Natural killer cell (primary cell): ENCODE data around the gene TMED10. TPM values are rescaled to one million over a fixed set of nuclear protein-coding genes. Genes with fewer than 3 reads are reported as not detected.

ENCODE experiments used
- ATAC-seq, 3 donors: fragments of 150-1000 bp in 2 of 3; fragments of 200-7000 bp in 1 of 3; cut with Tn5 transposase; 1 replicate in 1 of 3; 2 replicates in 2 of 3; pipeline ENCODE4 v1.10.0; 2021; ENCODE audit warnings: mild to moderate bottlenecking in 2 of 3, moderate library complexity in 2 of 3
- DNase-seq, 2 donors: peaks; one replicate each; pipeline versions ENCODE4 v3.0.0 to v3.0.0-alpha.2; 2013 to 2021; ENCODE audit warnings: mixed read lengths in 1 of 2
- H3K27ac ChIP-seq: one replicate; pipeline ENCODE4 v1.5.1; 2013; ENCODE audit warnings: mild to moderate bottlenecking, low read length
- H3K27me3 ChIP-seq: one replicate; pipeline ENCODE4 v1.6.1; 2013; ENCODE audit warnings: low read length; ENCODE audit not compliant: control insufficient read depth, insufficient read depth
- H3K36me3 ChIP-seq: one replicate; pipeline ENCODE4 v1.6.1; 2013; ENCODE audit warnings: low read length; ENCODE audit not compliant: control insufficient read depth, insufficient read depth
- H3K4me1 ChIP-seq: one replicate; pipeline ENCODE4 v1.6.1; 2013; ENCODE audit warnings: low read length; ENCODE audit not compliant: control insufficient read depth, insufficient read depth
- H3K4me3 ChIP-seq: one replicate; pipeline ENCODE4 v1.5.1; 2013; ENCODE audit warnings: low read length
- H3K9me3 ChIP-seq: one replicate; pipeline ENCODE4 v1.6.1; 2013; ENCODE audit warnings: low read length; ENCODE audit not compliant: control insufficient read depth, insufficient read depth
- H3K27ac Mint-ChIP-seq, 2 donors: one replicate each; pipeline ENCODE4 v1.8.0; 2022; ENCODE audit warnings: mild to moderate bottlenecking in 2 of 2, mixed read lengths in 2 of 2, moderate library complexity in 1 of 2
- H3K27me3 Mint-ChIP-seq, 2 donors: one replicate each; pipeline ENCODE4 v1.8.0; 2022; ENCODE audit warnings: low read depth in 2 of 2, mixed read lengths in 2 of 2
- H3K36me3 Mint-ChIP-seq: one replicate; pipeline ENCODE4 v1.8.0; 2022; ENCODE audit warnings: mixed read lengths
- H3K4me1 Mint-ChIP-seq, 2 donors: one replicate each; pipeline ENCODE4 v1.8.0; 2022; ENCODE audit warnings: mixed read lengths in 2 of 2
- H3K4me3 Mint-ChIP-seq: one replicate; pipeline ENCODE4 v1.8.0; 2022; ENCODE audit warnings: mild to moderate bottlenecking, moderate library complexity, mixed read lengths
- H3K9me3 Mint-ChIP-seq, 2 donors: one replicate each; pipeline ENCODE4 v1.8.0; 2022; ENCODE audit warnings: mixed read lengths in 2 of 2
- WGBS: methylation state at CpG from one replicate; pipeline ENCODE4 v1.1.7; 2013; ENCODE audit warnings: missing lambda C conversion rate; ENCODE audit not compliant: insufficient coverage; 5-methylcytosine and 5-hydroxymethylcytosine counted together
- intact Hi-C: fragments of 100-400 bp; cut with micrococcal nuclease; formaldehyde crosslinking; loops from one replicate; pipeline ENCODE4 v1.14.2; 2022
- total RNA-seq, 4 donors: library from RNA; stranded (reverse); fragments of 120-200 nt in 1 of 4; gene quantifications; one replicate each; pipeline versions ENCODE4 v1.2.3 to v1.2.4, GENCODE V29; 2013 to 2022
- TF ChIP-seq, protein P1 (sequence below): fragments of 200-600 bp; IDR thresholded peaks from one replicate; pipeline ENCODE4 v1.8.0; 2022; ENCODE audit warnings: antibody characterized with exemption

TMED10 gene
- total RNA-seq, 3 donors from 2014 or later (not counting 1 experiment from before 2014, with no cell fraction given) = 216 to 244 (median 231) TPM

DNA sequence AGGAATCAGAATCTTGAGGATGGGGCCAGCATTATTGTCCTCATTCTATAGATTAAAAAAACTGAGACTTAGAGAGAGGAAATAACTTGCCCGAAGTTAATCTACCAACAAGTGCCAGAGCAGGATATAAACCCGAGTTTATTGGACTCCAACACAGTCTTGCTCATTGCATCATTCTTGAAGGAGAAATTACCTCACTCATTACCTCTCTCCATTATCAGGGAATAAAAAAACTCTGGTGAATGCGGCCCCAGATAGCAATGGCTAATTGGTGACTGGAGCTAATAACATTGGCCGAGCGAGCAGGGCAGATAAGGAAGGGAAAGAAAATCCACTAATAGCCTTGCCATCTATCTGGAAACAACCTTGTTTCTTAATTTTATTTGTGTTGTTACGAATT lies 24.7 kb upstream of the TMED10 start:
- intact Hi-C loops = no loop called here
- Mint-ChIP-seq H3K4me1 (peaks cover 26 to 27% of the 10 kb centered on the region in 2 donors), H3K27ac (no peak overlapping the region), H3K36me3 (no peaks in the 10 kb centered on the region), H3K27me3 (no peaks in the 10 kb centered on the region), H3K9me3 (no peaks in the 10 kb centered on the region), H3K4me3 (no peak overlapping the region)
- H3K27ac ChIP-seq = no peak overlapping the region
- TF ChIP-seq, protein P1, sequence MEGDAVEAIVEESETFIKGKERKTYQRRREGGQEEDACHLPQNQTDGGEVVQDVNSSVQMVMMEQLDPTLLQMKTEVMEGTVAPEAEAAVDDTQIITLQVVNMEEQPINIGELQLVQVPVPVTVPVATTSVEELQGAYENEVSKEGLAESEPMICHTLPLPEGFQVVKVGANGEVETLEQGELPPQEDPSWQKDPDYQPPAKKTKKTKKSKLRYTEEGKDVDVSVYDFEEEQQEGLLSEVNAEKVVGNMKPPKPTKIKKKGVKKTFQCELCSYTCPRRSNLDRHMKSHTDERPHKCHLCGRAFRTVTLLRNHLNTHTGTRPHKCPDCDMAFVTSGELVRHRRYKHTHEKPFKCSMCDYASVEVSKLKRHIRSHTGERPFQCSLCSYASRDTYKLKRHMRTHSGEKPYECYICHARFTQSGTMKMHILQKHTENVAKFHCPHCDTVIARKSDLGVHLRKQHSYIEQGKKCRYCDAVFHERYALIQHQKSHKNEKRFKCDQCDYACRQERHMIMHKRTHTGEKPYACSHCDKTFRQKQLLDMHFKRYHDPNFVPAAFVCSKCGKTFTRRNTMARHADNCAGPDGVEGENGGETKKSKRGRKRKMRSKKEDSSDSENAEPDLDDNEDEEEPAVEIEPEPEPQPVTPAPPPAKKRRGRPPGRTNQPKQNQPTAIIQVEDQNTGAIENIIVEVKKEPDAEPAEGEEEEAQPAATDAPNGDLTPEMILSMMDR = no peak
- H3K4me3 ChIP-seq = no peak overlapping the region
- no peaks in the 10 kb centered on the region for H3K36me3 ChIP-seq
- peaks cover 18% of the 10 kb centered on the region for H3K4me1 ChIP-seq
- H3K9me3 ChIP-seq = no peaks in the 10 kb centered on the region
- ATAC-seq (no peak), DNase-seq (no peak)
- H3K27me3 ChIP-seq = no peaks in the 10 kb centered on the region
- WGBS = 90% methylated on average over 5 of the region's 6 CpGs

DNA sequence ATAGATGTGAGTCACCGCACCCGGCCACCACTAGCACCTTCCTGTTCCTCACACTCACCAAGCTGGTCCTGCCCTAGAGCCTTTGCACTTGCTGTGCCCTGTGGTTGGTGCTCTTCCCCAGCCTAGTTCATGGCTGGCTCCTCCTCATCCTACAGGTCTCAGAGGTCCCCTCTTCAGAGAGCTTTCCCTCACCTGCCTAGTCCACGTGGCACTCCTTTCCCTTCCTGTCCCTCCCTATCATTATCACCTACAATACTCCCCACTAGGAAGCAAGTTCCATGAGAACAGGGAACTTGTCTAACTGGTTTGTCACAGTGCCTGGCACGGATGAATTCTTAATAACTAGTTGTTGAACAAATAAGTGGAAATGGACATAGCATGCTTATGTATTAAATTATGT lies 24.0 kb upstream of the TMED10 start:
- Histone ChIP-seq H3K9me3 (no peaks in the 10 kb centered on the region), H3K27ac (no peak overlapping the region), H3K27me3 (no peaks in the 10 kb centered on the region), H3K4me3 (no peak overlapping the region), H3K4me1 (peaks cover 14% of the 10 kb centered on the region), H3K36me3 (no peaks in the 10 kb centered on the region)
- Mint-ChIP-seq H3K27ac (no peak overlapping the region), H3K27me3 (no peaks in the 10 kb centered on the region), H3K9me3 (no peaks in the 10 kb centered on the region), H3K36me3 (no peaks in the 10 kb centered on the region), H3K4me1 (peaks cover 22% of the 10 kb centered on the region in 2 donors), H3K4me3 (no peak overlapping the region)
- no peak for ATAC-seq
- DNase-seq = no peak
- 77% methylated on average over 4 of the region's 4 CpGs for WGBS
- intact Hi-C loops = no loop called here
- TF ChIP-seq, protein P1 = no peak

DNA sequence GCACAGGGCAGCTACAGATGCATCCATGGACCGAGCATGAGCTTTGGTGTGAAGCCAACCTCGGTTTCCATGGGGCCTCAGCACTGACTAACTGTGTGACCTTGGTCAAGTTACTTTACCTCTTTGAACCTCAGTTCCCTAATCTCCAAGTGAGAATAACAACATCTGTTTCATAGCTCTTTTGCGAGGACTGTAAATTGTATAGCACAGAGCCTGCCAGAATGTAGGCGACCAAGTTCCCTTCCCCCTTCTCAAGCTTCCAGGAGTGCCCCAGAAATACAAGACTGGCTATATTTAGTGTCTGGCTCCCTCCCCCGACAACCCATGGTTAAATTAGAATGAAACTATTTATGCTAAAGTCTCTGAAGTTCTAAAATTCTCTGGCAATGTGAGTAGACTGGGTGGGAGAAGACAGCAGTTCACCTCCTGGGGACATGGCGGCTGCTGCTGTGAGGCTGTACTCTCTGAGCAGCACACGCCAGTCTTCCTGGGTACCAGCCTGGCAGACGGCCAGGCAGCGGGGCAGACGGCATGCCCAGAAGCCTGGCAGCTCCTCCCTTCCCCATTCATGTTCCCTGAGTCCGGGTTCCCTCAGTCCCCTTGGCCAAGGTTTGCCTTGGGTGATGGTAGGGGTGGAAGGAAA lies 22.0 kb upstream of the TMED10 start:
- TF ChIP-seq, protein P1 = no peak
- no peak overlapping the region for H3K4me3 ChIP-seq
- H3K4me1 ChIP-seq = peaks cover 6% of the 10 kb centered on the region
- no peaks in the 10 kb centered on the region for H3K36me3 Mint-ChIP-seq
- H3K4me1 Mint-ChIP-seq = peaks cover 13 to 14% of the 10 kb centered on the region in 2 donors
- H3K27ac ChIP-seq = no peak overlapping the region
- intact Hi-C loops = no loop called here
- ATAC-seq (no peak), DNase-seq (no peak)
- H3K9me3 Mint-ChIP-seq = no peaks in the 10 kb centered on the region
- H3K9me3 ChIP-seq = no peaks in the 10 kb centered on the region
- WGBS = 68% methylated on average over 11 of the region's 11 CpGs
- H3K27me3 ChIP-seq = no peaks in the 10 kb centered on the region
- H3K27ac Mint-ChIP-seq = no peak overlapping the region
- no peaks in the 10 kb centered on the region for H3K27me3 Mint-ChIP-seq
- no peaks in the 10 kb centered on the region for H3K36me3 ChIP-seq
- H3K4me3 Mint-ChIP-seq = no peak overlapping the region

GRCh38 chr14:75197338-75197737 lies 20.9 kb upstream of the TMED10 start:
- ATAC-seq (no peak), DNase-seq (no peak)
- Mint-ChIP-seq H3K9me3 (no peaks in the 10 kb centered on the region), H3K27me3 (no peaks in the 10 kb centered on the region), H3K27ac (no peak overlapping the region), H3K4me1 (peaks cover 13 to 14% of the 10 kb centered on the region in 2 donors), H3K4me3 (no peak overlapping the region), H3K36me3 (no peaks in the 10 kb centered on the region)
- no peaks in the 10 kb centered on the region for H3K27me3 ChIP-seq
- H3K4me3 ChIP-seq = no peak overlapping the region
- no peaks in the 10 kb centered on the region for H3K36me3 ChIP-seq
- WGBS = 97% methylated on average over 2 of the region's 4 CpGs
- intact Hi-C loops = no loop called here
- no peaks in the 10 kb centered on the region for H3K9me3 ChIP-seq
- TF ChIP-seq, protein P1 = no peak
- H3K4me1 ChIP-seq = peaks cover 6% of the 10 kb centered on the region
- no peak overlapping the region for H3K27ac ChIP-seq
